Measurements from ENCODE around the gene CD9.

DNA sequence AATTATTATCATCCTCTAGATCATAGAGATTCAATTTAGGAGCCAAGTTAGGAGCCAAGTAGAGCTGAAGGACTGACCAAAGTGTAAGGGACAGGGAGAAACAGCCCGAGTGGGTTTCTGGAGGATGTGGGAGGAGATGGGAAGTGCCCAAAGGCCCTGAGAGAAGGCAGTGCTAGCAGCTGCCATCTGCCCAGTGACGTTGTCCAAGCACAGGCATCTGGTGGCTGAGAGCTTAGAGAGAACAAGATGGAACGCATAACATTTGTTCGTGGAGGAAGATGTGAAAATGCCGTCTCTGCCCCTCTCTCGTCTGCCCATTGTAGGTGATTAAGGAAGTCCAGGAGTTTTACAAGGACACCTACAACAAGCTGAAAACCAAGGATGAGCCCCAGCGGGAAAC is 34.7 kb downstream of the CD9 start:
- TF ChIP-seq, protein P1, sequence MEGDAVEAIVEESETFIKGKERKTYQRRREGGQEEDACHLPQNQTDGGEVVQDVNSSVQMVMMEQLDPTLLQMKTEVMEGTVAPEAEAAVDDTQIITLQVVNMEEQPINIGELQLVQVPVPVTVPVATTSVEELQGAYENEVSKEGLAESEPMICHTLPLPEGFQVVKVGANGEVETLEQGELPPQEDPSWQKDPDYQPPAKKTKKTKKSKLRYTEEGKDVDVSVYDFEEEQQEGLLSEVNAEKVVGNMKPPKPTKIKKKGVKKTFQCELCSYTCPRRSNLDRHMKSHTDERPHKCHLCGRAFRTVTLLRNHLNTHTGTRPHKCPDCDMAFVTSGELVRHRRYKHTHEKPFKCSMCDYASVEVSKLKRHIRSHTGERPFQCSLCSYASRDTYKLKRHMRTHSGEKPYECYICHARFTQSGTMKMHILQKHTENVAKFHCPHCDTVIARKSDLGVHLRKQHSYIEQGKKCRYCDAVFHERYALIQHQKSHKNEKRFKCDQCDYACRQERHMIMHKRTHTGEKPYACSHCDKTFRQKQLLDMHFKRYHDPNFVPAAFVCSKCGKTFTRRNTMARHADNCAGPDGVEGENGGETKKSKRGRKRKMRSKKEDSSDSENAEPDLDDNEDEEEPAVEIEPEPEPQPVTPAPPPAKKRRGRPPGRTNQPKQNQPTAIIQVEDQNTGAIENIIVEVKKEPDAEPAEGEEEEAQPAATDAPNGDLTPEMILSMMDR (IDR thresholded peaks at IDR 0.05), result no peak
- no peak for TF ChIP-seq POLR2A (IDR thresholded peaks at IDR 0.05)
